ENCODE data around the gene SSTR3.

The SSTR3 gene

DNA sequence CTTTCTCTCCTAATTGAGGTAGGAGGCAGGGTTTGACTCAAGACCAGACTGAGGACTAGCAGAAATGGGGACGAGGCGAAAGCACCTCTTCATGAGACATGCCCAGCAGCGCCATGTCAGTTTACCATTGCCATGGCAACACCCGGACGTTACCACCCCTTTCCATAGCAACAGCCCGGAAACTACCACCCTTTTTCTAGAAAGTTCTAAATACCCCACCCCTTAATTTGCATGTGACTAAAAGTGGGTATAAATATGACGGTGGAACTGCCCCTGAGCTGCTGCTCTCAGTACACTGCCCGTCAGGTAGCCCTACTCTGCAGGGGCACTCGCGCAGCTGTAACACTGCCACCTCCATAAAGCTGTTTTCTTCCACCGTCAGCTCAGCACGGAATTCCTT, 37.7 kb upstream of the SSTR3 start:
- H3K36me3 ChIP-seq (ENCODE audit: insufficient read depth, low read length) = no peaks in the 10 kb centered on the region
- peaks cover 4% of the 10 kb centered on the region for H3K27me3 ChIP-seq (ENCODE audit: insufficient read depth, low read length)
- no peaks in the 10 kb centered on the region for H3K9me3 ChIP-seq (ENCODE audit: low read length)
- no peak overlapping the region for H3K4me3 ChIP-seq (ENCODE audit: low read length)
- no peak overlapping the region for H2AFZ ChIP-seq (ENCODE audit: low read depth, low read length)
- no peaks in the 10 kb centered on the region for H3K4me1 ChIP-seq (ENCODE audit: insufficient read depth, low read length)

DNA sequence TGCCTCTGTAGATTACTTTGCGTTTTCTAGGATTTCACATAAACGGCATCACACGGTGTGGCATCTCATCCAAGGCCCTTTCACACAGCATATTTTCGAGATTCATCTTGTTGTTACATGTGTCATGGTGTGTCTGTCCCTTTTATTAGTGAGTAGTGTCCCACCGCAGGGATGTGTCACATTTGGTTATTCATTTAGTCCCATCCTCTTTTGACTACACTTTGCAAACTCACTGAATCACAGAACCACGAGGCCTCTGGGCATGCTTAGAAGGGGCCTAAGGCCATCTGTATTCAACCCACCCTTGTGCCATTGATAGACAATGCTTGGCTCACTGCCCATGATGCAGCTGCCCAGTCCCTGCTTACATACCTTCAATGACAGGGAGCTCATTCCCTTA, 36.0 kb upstream of the SSTR3 start:
- no peaks in the 10 kb centered on the region for H3K36me3 ChIP-seq (ENCODE audit: insufficient read depth, low read length)
- H3K9me3 ChIP-seq (ENCODE audit: low read length) = no peaks in the 10 kb centered on the region
- peaks cover 4% of the 10 kb centered on the region for H3K27me3 ChIP-seq (ENCODE audit: insufficient read depth, low read length)
- no peak overlapping the region for H3K4me3 ChIP-seq (ENCODE audit: low read length)
- H2AFZ ChIP-seq (ENCODE audit: low read depth, low read length) = no peak overlapping the region
- H3K4me1 ChIP-seq (ENCODE audit: insufficient read depth, low read length) = no peaks in the 10 kb centered on the region

DNA sequence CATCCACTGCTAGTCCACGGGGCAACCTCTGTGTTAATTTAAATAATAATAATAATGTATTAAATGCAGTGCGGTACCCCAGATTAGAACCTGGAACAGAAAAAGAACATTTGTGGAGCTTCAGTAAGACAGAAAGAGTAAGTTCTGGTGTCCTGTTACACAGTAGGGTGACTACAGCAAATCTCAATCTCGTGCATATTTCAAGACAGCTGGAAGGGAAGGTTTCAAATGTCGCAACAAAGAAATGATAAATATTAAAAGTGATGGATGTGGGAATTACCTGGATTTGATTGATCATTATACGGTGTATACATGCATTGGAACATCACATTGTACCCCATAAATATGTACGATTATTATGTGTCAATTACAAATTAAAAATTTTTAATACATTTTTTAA, 33.5 kb upstream of the SSTR3 start:
- Histone ChIP-seq H3K27me3 (ENCODE audit: insufficient read depth, low read length) (peaks cover 5% of the 10 kb centered on the region), H3K9me3 (ENCODE audit: low read length) (no peaks in the 10 kb centered on the region), H3K36me3 (ENCODE audit: insufficient read depth, low read length) (no peaks in the 10 kb centered on the region), H3K4me1 (ENCODE audit: insufficient read depth, low read length) (peaks cover 6% of the 10 kb centered on the region), H3K4me3 (ENCODE audit: low read length) (no peak overlapping the region), H2AFZ (ENCODE audit: low read depth, low read length) (no peak overlapping the region)

GRCh38 chr22:37244922-37245722, 32.8 kb upstream of the SSTR3 start:
- Histone ChIP-seq H3K4me3 (ENCODE audit: low read length) (no peak overlapping the region), H3K4me1 (ENCODE audit: insufficient read depth, low read length) (peaks cover 6% of the 10 kb centered on the region), H2AFZ (ENCODE audit: low read depth, low read length) (no peak overlapping the region), H3K9me3 (ENCODE audit: low read length) (no peaks in the 10 kb centered on the region), H3K27me3 (ENCODE audit: insufficient read depth, low read length) (peaks cover 5% of the 10 kb centered on the region), H3K36me3 (ENCODE audit: insufficient read depth, low read length) (no peaks in the 10 kb centered on the region)

- Histone ChIP-seq H3K9me3 (ENCODE audit: low read length) (no peaks in the 10 kb centered on the region), H3K4me3 (ENCODE audit: low read length) (no peak within 1 kb of the TSS), H3K36me3 (ENCODE audit: insufficient read depth, low read length) (no peaks in the 10 kb centered on the region), H3K27me3 (ENCODE audit: insufficient read depth, low read length) (peaks cover 8% of the 10 kb centered on the region), H2AFZ (ENCODE audit: low read depth, low read length) (no peak within 1 kb of the TSS), H3K4me1 (ENCODE audit: insufficient read depth, low read length) (peaks cover 6% of the 10 kb centered on the region)
Observed at GRCh38 chr22:37244114-37244921, 32.0 kb upstream of the SSTR3 start, which contains the start of gene RAC2. RAC2 (minus strand) TSS chr22:37244269; CDS start chr22:37244148, 121 bp downstream.

GRCh38 chr22:37243402-37244113, 31.3 kb upstream of the SSTR3 start:
- Histone ChIP-seq H3K36me3 (ENCODE audit: insufficient read depth, low read length) (no peaks in the 10 kb centered on the region), H3K4me1 (ENCODE audit: insufficient read depth, low read length) (peaks cover 6% of the 10 kb centered on the region), H3K4me3 (ENCODE audit: low read length) (no peak overlapping the region), H3K27me3 (ENCODE audit: insufficient read depth, low read length) (peaks cover 15% of the 10 kb centered on the region), H2AFZ (ENCODE audit: low read depth, low read length) (no peak overlapping the region), H3K9me3 (ENCODE audit: low read length) (no peaks in the 10 kb centered on the region)

- Histone ChIP-seq H3K9me3 (ENCODE audit: low read length) (no peaks in the 10 kb centered on the region), H3K4me1 (ENCODE audit: insufficient read depth, low read length) (peaks cover 6% of the 10 kb centered on the region), H3K36me3 (ENCODE audit: insufficient read depth, low read length) (no peaks in the 10 kb centered on the region), H3K27me3 (ENCODE audit: insufficient read depth, low read length) (peaks cover 15% of the 10 kb centered on the region), H2AFZ (ENCODE audit: low read depth, low read length) (no peak overlapping the region), H3K4me3 (ENCODE audit: low read length) (no peak overlapping the region)
Observed at GRCh38 chr22:37242395-37242918, 30.2 kb upstream of the SSTR3 start.

GRCh38 chr22:37241351-37242142, 29.3 kb upstream of the SSTR3 start:
- H3K4me1 ChIP-seq (ENCODE audit: insufficient read depth, low read length) = peaks cover 6% of the 10 kb centered on the region
- no peak overlapping the region for H3K4me3 ChIP-seq (ENCODE audit: low read length)
- no peaks in the 10 kb centered on the region for H3K36me3 ChIP-seq (ENCODE audit: insufficient read depth, low read length)
- no peak overlapping the region for H2AFZ ChIP-seq (ENCODE audit: low read depth, low read length)
- H3K27me3 ChIP-seq (ENCODE audit: insufficient read depth, low read length) = peaks cover 15% of the 10 kb centered on the region
- no peaks in the 10 kb centered on the region for H3K9me3 ChIP-seq (ENCODE audit: low read length)

GRCh38 chr22:37240941-37241320, 28.7 kb upstream of the SSTR3 start:
- Histone ChIP-seq H3K9me3 (ENCODE audit: low read length) (no peaks in the 10 kb centered on the region), H3K4me3 (ENCODE audit: low read length) (no peak overlapping the region)

GRCh38 chr22:37240240-37240940, 28.1 kb upstream of the SSTR3 start:
- Histone ChIP-seq H3K4me1 (ENCODE audit: insufficient read depth, low read length) (peaks cover 6% of the 10 kb centered on the region), H3K27me3 (ENCODE audit: insufficient read depth, low read length) (peaks cover 15% of the 10 kb centered on the region), H3K9me3 (ENCODE audit: low read length) (no peaks in the 10 kb centered on the region), H3K36me3 (ENCODE audit: insufficient read depth, low read length) (no peaks in the 10 kb centered on the region), H3K4me3 (ENCODE audit: low read length) (no peak overlapping the region), H2AFZ (ENCODE audit: low read depth, low read length) (no peak overlapping the region)

More at GRCh38 chr22:37240941-37241320, 28.7 kb upstream of the SSTR3 start:
- H2AFZ ChIP-seq (ENCODE audit: low read depth, low read length) = no peak overlapping the region
- peaks cover 15% of the 10 kb centered on the region for H3K27me3 ChIP-seq (ENCODE audit: insufficient read depth, low read length)
- H3K36me3 ChIP-seq (ENCODE audit: insufficient read depth, low read length) = no peaks in the 10 kb centered on the region
- H3K4me1 ChIP-seq (ENCODE audit: insufficient read depth, low read length) = peaks cover 6% of the 10 kb centered on the region

GRCh38 chr22:37239336-37240239, 27.3 kb upstream of the SSTR3 start:
- Histone ChIP-seq H3K4me3 (ENCODE audit: low read length) (no peak overlapping the region), H3K4me1 (ENCODE audit: insufficient read depth, low read length) (peaks cover 6% of the 10 kb centered on the region), H3K9me3 (ENCODE audit: low read length) (no peaks in the 10 kb centered on the region), H3K36me3 (ENCODE audit: insufficient read depth, low read length) (no peaks in the 10 kb centered on the region), H2AFZ (ENCODE audit: low read depth, low read length) (no peak overlapping the region), H3K27me3 (ENCODE audit: insufficient read depth, low read length) (peaks cover 15% of the 10 kb centered on the region)
